Fibroblast of mammary gland (primary cell): ENCODE results near the gene OR52E5.

Experiments
- DNase-seq: peaks from one replicate; pipeline ENCODE4 v3.0.0-alpha.2; 2010; ENCODE audit warnings: low read depth
- H3K4me3 ChIP-seq: 2 replicates; pipeline ENCODE4 v1.5.1; 2011; ENCODE audit warnings: low read depth, mild to moderate bottlenecking, low read length, moderate library complexity; ENCODE audit not compliant: control insufficient read depth
- TF ChIP-seq, protein P1 (sequence below): conservative IDR thresholded peaks from 2 replicates; pipeline ENCODE4 v1.5.1; 2011; ENCODE audit warnings: low read depth, low read length, inconsistent platforms; ENCODE audit not compliant: control insufficient read depth, insufficient read depth

Gene OR52E5

DNA sequence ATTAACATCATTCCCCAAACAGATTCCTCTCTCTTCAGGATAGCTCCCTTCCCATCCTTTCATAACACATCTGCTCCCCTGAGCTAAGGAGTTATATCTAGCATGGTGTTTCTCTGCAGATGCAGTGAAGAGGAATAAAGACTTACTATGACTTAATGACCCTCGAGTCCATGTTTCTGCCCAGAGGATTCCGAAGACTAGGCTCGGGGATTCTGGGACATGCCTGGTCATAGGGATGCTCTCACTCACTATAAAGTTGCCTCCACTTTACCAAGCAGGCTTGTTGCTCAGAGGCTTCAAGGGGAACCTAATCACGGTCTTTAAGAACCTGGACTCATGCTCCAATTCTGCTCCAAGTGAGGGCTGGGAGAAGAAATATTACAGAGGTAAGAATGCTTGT, 12.7 kb upstream of the OR52E5 start, which contains the start of gene OR52E4:
OR52E4 (plus strand) TSS at position 301 of the 400 bp plus-strand sequence. CDS start 3,664 bp downstream, outside the sequence.
- H3K4me3 ChIP-seq = no peak within 1 kb of the TSS
- no peak for DNase-seq
- TF ChIP-seq, protein P1, sequence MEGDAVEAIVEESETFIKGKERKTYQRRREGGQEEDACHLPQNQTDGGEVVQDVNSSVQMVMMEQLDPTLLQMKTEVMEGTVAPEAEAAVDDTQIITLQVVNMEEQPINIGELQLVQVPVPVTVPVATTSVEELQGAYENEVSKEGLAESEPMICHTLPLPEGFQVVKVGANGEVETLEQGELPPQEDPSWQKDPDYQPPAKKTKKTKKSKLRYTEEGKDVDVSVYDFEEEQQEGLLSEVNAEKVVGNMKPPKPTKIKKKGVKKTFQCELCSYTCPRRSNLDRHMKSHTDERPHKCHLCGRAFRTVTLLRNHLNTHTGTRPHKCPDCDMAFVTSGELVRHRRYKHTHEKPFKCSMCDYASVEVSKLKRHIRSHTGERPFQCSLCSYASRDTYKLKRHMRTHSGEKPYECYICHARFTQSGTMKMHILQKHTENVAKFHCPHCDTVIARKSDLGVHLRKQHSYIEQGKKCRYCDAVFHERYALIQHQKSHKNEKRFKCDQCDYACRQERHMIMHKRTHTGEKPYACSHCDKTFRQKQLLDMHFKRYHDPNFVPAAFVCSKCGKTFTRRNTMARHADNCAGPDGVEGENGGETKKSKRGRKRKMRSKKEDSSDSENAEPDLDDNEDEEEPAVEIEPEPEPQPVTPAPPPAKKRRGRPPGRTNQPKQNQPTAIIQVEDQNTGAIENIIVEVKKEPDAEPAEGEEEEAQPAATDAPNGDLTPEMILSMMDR = no peak

DNA sequence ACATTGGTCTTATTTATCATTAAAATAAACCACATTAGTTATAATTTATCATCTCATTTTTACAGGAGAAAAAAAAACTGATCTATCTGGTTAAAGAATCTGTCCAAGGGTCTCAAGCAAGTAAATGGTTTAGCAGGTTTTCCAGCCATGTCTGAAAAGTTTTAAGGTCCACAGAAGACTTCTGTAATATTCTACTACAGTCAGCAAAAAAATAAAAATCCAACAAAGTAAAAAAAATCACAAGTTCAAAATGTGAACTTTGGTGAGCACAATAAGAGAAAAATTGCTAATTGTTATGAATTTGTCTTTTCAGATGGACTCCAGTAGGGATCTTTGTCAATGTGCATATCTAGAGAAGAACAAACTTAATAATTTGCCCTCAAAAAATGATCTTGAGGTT, 11.3 kb upstream of the OR52E5 start:
- TF ChIP-seq, protein P1 = no peak
- H3K4me3 ChIP-seq = no peak overlapping the region
- DNase-seq = no peak

DNA sequence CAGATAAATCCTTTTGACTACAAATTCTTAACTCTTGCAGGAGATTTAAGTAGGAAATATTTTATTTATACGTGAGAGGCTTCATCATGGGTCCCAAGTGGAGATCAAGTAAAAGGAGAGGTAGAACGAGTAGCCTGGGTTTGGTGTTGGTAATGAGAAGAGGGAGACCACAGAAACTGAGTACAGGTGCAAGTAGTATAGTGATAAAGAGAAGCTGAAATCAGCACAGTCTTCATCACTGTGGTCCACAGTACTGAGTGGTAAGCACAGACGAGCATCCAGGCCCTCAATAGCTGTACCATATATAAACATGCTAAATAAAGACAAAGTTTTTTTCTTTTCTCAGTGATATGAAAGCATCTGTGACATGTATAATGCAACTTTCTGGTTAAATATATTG, 5.8 kb upstream of the OR52E5 start:
- no peak for DNase-seq
- no peak overlapping the region for H3K4me3 ChIP-seq
- TF ChIP-seq, protein P1 = no peak

DNA sequence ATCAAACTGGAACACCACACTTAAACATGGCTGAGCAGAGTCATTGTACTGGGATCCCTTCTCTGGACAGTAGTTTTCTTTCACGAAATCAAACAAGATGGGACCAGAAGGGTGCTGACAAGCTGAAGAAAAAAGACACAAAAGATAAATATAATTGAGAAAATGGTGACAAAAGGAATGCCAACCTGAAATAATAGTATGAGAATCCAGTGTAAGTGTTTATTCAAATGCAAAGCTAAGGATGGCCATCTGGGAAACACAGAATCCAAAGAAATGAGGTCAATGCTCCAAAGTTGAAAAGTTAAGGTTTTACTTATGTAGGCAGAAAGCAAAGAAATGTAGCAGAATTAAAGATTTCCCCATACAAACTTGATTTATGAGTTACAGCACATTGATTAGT, 5.3 kb upstream of the OR52E5 start:
- no peak for DNase-seq
- TF ChIP-seq, protein P1 = no peak
- no peak overlapping the region for H3K4me3 ChIP-seq

DNA sequence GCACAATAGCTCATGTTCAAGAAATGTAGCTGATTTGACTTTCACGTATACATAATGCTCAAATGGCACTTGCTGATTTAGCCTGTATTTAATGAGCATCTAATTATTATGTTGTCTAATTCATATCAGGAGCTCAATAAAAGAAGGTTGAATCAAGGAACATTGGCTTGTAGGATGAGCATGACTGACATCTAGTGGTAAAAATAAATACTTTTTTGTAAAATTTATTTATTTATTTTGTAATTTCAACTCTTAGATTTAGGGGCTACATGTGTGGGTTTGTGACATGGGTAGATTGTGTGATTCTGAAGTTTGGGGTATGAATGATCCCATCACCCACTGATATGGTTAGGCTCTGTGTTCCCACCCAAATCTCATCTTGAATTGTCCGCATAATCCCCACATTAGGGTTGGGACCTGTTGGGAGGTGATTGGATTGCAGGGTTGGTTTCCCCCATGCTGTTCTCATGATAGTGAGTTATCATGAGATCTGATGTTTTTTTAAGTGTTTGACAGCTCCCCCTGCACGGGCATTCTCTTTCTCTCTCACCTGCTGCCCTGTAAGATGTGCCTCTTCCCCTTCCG, 1.7 kb upstream of the OR52E5 start:
- TF ChIP-seq, protein P1 = peak; percentile 29
- DNase-seq = peak; percentile 15
- no peak overlapping the region for H3K4me3 ChIP-seq

DNA sequence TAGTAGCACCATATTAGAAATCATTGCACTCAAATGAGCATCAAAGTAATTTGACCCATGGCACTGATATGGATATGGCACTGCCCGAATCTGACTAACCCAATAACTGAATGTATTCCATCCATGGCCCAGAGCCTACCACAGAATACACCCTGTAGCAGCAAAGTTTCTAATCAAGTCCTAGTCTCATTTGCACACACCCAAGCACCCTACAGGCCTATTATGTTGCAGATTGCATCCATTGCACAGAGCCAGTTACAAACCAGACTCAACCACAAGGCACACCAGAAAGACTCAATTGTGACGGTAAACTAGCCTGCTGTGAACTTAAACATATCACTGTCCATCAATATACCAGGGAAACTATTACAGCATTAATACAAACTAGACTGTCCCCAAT, 6.5 kb downstream of the OR52E5 start:
- TF ChIP-seq, protein P1 = no peak
- no peak for DNase-seq

DNA sequence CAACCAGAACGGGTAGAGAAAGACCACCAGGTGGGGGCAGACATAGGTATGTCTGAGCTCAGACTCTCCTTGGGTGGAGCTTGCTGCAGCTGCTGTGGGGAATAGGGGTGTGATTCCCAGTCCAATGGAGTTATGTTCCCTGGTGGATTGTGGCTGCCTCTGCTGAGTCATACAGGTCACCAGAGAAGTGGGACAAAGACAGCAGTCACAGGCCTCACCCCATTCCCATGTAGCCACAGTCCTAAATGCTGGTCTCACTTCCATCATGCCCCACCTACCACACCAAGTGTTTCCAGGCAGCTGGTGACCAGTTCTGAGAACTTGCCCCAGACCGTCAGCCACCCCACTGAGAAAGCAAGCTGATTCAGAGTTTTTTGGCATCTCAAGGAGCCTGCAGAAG, 17.5 kb downstream of the OR52E5 start:
- DNase-seq = no peak
- TF ChIP-seq, protein P1 = no peak
- no peak overlapping the region for H3K4me3 ChIP-seq

More for the DNA sequence above, 6.5 kb downstream of the OR52E5 start:
- no peak overlapping the region for H3K4me3 ChIP-seq
